ENCODE data around the gene EMD.
"Not testable (repeated sequence)": the region's sequence is repeated elsewhere in the genome, so short reads cannot be mapped to it uniquely, and the experiment has no call there.

The EMD gene

DNA sequence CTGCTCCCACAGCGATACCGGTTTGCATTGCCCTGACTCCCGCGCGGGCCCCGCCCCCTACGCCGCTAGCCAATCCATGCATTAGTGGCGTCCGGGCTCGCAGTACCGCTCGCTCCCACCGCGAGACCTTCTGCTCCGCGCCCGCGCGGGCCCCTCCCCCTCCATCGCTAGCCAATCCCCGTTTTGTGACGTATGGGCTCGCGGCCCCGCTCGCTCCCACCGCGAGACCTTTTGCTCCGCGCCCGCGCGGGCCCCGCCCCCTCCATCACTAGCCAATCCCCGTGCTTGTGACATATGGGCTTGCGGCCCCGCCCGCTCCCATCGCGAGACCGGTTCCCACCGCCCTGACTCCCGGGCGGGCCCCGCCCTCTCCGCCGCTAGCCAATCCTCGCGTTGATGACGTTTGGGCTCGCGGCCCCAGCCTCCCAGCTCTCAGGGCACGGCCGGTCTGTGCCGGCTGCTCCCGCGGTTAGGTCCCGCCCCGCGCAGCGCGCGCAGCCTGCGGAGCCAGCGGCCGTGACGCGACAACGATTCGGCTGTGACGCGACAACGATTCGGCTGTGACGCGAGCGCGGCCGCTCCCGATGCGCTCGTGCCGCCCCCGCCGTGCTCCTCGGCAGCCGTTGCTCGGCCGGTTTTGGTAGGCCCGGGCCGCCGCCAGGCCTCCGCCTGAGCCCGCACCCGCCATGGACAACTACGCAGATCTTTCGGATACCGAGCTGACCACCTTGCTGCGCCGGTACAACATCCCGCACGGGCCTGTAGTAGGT is at the start of gene EMD:
Gene EMD, plus strand, starts transcription at position 497 of the 770 bp plus-strand sequence. Its CDS starts 190 bp downstream, at position 687.
- peak; percentile 94 for DNase-seq

DNA sequence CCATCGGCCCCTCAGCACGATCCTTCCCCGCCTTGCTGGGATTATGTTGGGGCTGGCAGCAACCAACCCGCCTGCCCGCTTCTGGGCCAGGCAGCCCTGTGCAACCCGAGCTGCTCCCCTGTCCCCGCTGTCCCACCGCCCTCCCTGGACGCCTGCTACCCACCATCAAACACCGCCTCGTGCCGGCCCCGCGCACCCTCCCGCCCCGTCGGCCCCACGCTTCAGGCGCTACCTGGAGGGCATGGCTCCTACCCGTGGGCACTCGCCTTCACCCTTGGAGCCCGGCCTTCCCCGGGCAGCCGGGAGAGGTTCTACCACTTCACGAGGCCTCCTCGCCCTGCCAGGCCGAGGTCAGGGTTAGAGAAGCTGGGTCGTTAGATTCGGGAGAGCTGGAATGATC is 46.5 kb upstream of the EMD start:
- no peak for DNase-seq

GRCh38 chrX:154333116-154333515 is 46.0 kb upstream of the EMD start:
- DNase-seq = no peak

DNA sequence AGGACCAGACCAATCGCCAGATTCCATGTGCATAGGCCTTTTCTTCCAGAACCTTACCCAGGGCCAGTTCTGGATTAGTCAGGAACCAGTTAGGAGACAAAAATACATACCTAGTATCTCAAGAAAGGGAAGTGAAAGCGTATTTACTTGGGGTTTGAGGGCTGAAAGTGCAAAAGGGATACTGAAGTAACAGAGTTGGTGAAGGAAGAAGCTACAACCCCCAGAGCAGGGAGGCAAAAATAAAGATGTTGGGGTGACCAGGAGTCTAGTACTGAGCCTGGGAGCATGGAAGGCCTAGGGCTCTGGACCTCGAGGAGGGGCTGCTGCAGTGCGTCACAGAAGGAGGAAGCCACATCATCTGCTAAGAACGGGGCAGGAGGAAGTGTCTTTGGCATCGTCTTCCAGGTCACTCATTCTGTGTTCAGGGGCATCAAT is 45.2 kb upstream of the EMD start:
- DNase-seq = no peak

- DNase-seq = no peak
These were observed 44.6 kb upstream of the EMD start for GRCh38 chrX:154334496-154334895.

GRCh38 chrX:154341399-154342298 is 37.4 kb upstream of the EMD start:
- DNase-seq = not testable (repeated sequence)

DNA sequence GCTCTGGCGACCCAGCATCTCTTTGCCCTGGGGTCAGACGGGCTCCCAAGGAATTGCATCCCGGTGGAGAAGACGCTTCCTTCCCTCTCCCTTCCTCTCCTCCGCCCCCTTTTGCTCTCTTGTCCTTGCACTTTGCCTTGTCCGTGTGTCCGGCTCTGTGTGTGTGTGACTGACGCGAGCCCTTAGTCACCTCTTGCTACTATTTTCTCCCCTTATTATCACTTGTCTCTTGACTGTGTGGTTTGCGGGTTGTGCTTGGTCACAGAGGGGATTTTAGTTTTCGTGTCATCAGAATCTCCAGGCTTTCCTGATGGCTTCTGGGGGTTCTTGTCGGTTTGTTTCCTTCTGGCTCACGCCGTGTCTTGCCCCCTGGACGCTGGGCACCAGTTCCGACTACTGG is 36.0 kb upstream of the EMD start:
- not testable (repeated sequence) for DNase-seq

DNA sequence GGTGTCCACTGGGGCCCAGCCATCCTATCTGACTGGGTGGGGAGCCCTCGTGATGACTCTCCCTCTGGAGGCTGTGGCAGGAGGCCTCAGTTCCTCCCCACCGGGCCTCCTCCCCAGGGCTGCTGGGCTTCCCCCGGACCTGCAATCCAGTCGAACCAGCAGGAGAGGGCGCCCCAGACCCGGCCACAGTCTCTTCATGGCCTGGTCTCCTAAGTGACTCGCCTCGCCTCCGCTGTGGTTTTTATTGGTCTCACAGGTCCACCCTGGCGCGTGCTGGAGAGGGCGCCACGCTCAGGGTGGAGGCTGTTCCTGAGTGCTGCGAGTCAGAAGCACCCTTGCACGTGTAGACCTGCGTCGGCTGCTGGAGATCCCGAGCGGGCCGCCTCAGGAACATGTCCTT is 35.5 kb upstream of the EMD start:
- not testable (repeated sequence) for DNase-seq

GRCh38 chrX:154348114-154348531 is 31.0 kb upstream of the EMD start:
- DNase-seq = no peak

DNA sequence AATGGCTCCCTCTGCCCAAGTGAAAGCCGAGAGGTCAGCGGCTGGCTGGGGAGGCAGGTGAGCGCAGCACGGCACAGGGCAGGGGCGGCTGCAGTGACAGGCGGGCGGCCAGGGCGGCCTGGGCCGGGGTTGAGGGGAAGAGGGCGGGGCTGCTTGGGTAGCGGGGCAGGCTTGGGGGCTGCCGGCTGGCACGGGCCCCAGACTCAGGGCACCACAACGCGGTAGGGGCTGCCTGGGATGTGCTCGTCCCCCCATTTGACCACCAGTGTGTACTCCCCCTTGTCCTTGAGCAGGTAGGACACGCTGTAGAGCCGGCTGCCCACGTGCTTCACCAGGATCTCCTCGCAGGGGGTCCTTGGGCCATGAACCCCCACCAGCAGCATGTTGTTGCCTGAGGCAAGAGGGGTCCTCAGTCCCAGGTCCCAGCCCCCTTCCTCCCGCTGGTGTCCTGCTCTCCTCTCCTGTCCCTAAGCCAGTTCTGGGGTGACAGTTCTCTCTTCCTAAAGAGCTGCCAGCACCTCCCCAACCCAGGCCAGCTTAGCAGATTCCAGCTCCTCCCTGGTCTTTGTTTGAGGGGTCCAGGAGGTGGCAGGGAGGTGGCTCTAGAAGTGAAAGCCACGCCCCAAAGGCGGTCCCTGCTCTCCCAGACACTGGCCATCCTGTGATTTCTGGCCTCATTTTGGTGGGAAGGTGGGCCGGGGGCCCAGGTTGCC is 30.3 kb upstream of the EMD start:
- no peak for DNase-seq

- no peak for DNase-seq
These were observed 29.6 kb upstream of the EMD start for GRCh38 chrX:154349359-154349935.

GRCh38 chrX:154349979-154350378 is 29.1 kb upstream of the EMD start:
- DNase-seq = no peak

GRCh38 chrX:154350429-154351182 is 28.5 kb upstream of the EMD start:
- no peak for DNase-seq

DNA sequence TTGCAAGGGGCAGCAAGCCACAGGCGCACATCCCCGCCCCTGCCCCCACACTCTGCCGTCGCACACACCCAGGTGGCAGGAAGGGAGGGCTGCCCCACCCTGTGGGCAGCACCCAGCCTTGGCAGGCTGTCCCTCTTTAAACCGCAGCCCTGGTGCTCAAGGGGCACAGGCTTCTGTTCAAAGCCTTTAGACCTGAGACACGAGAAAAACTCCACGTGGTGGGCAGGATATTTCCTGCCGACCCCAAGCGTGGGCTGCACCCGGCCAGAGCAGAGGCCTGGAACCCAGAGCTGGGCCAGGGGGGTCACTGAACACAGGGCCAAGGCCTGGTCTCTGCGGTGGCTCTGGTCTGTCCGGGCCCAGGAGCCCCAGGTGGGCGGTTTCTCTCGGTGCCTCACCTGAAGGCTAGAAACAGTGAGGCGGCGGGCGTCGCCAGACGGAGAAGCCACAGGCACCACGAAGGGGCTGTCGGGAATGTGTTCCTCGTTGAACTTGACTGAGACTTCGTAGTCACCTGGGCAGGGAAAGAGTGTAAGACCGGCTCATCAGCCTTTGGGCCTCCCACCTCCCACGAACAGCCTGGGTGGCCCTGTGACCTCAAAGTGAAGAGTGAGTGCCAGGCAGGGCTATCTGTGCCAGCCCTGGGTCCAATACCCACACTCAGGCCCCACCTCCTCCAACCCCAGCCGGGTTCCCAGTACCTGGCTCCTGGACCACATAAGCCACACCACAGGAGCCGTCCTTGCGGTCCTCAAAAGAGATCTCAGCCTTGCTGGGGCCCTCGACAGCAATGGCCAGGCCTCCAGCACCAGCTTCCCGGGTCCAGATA is 27.7 kb upstream of the EMD start:
- no peak for DNase-seq

- DNase-seq = no peak
These were observed 27.1 kb upstream of the EMD start for GRCh38 chrX:154352012-154352401.

GRCh38 chrX:154352466-154352865 is 26.6 kb upstream of the EMD start:
- no peak for DNase-seq

DNA sequence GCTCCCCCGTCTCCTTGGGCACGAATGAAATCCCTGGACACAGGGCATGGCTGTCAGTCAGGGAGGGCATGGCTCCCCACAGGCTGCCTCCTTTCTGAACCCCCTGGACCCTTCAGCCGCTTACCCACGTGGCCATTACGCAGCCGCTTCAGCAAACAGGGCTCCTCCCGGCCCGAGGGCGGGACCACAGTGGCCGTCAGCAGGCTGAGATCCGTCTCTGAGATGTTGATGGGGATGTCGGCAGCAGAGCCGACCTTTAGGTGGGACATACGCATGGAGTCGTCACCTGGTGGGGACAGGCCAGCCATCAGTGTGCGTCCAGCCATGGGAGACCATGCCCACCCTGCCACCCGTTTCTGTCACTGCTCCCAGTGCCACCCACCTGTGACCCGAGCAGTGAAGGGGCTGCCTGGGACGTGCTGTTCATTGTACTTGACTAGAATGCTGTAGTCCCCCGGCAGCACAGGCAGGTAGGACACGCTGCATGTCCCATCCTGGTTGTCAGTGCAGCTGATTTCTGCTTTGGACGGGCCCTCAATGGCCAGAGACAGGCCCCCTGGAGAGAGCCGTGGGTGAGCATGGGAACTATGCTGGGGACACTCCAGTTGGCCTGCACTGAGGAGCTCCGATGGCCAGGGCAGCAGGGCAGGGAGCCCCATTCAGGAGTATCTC is 25.8 kb upstream of the EMD start:
- no peak for DNase-seq

DNA sequence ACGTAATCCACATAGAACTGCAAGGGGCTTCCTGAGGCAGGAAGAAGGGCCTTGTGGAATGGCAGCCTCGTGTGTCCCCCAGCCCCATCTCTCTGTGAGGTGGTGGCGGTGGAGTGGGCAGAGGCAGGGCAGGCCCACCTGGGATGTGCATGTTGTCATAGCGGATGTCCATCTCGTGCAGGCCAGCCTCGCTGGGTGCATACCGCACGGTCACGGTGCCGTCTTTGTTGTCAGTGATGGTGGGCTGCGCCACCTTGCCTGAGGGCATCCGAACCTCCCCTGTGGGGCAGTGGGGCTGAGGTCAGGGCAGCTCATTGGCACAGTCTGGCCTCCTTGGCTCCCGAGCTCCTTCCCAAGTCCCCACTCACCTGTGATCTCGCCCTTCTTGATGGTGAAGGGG is 25.1 kb upstream of the EMD start:
- no peak for DNase-seq

GRCh38 chrX:154354516-154354915 is 24.6 kb upstream of the EMD start:
- no peak for DNase-seq

GRCh38 chrX:154355094-154355775 is 23.9 kb upstream of the EMD start:
- DNase-seq = no peak

All from NCI-H187 treated with DMSO at 0.1 percent for 48 hours (cell line).